ENCODE results near the gene KDM7A. TPM values are rescaled to one million over a fixed set of nuclear protein-coding genes. Genes with fewer than 3 reads are reported as not detected.

The KDM7A gene
- total and polyA plus RNA-seq, 2 of the 8 experiments (the other 6 are each of a cell fraction or from before 2014, with no cell fraction given) = 2.2 to 12.5 TPM

GRCh38 chr7:140069298-140069949, 107.4 kb downstream of the KDM7A start:
- H3K27ac ChIP-seq (ENCODE audit: low read depth, low read length) = no peak overlapping the region
- no peak for TF ChIP-seq SIX5 (IDR thresholded peaks at IDR 0.05; ENCODE audit: low read depth, low read length)
- TF ChIP-seq EZH2 (IDR thresholded peaks at IDR 0.05; ENCODE audit: low read depth, low read length, severe bottlenecking) = no peak
- TF ChIP-seq GTF2F1 (IDR thresholded peaks at IDR 0.05; ENCODE audit: borderline replicate concordance, low read depth, low read length) = no peak
- TF ChIP-seq KDM4A (IDR thresholded peaks at IDR 0.05; ENCODE audit: low read depth, low read length, severe bottlenecking) = no peak
- TF ChIP-seq CHD1 (IDR thresholded peaks at IDR 0.05; ENCODE audit: low read depth, low read length) = no peak
- no peak for TF ChIP-seq CTBP2 (IDR thresholded peaks at IDR 0.05; ENCODE audit: borderline replicate concordance, insufficient read depth, insufficient read length, low read length)
- TF ChIP-seq TAF7 (optimal IDR thresholded peaks at IDR 0.05; ENCODE audit: borderline replicate concordance, low read depth, low read length) = no peak
- no peak for TF ChIP-seq RBBP5 (IDR thresholded peaks at IDR 0.05; ENCODE audit: borderline replicate concordance, low read depth, low read length)
- no peak for TF ChIP-seq SP2 (IDR thresholded peaks at IDR 0.05; ENCODE audit: low read length)
- TF ChIP-seq POLR2A (IDR thresholded peaks at IDR 0.05; ENCODE audit: control extremely low read depth in 1 of 2, low read depth in 2 of 2, low read length in 2 of 2) = no peak
- TF ChIP-seq JUND (IDR thresholded peaks at IDR 0.05; ENCODE audit: low read length) = no peak
- TF ChIP-seq E2F6 (IDR thresholded peaks at IDR 0.05) = no peak
- no peak for TF ChIP-seq BRCA1 (IDR thresholded peaks at IDR 0.05; ENCODE audit: low read depth, low read length)
- no peak for TF ChIP-seq TBP (IDR thresholded peaks at IDR 0.05; ENCODE audit: low read depth, low read length)

More at GRCh38 chr7:140069298-140069949, 107.4 kb downstream of the KDM7A start:
- H2BK20ac ChIP-seq (ENCODE audit: low read length) = no peak overlapping the region
- no peak overlapping the region for H2BK12ac ChIP-seq (ENCODE audit: low read depth, low read length)
- H3K4me1 ChIP-seq (replicated peaks in 1 of 4; ENCODE audit: control insufficient read depth in 3 of 4, insufficient read depth in 4 of 4, low read length in 3 of 4) = no peaks in the 10 kb centered on the region
- H2AFZ ChIP-seq (ENCODE audit: low read length) = no peak overlapping the region
- no peak overlapping the region for H3K18ac ChIP-seq (ENCODE audit: extremely low read depth, low read length)
- ChIA-PET CTCF (ENCODE audit: partially characterized antibody) (interaction anchor here (0.7 to 1.9 kb wide), 3 partner anchors 9 to 224 kb away, joined by 3 to 7 read pairs (median 6); no protein-coding TSS in a partner anchor), POLR2A (ENCODE audit: partially characterized antibody) (no interaction called here)
- H3K4me2 ChIP-seq (ENCODE audit: insufficient read depth in 1 of 2, low read depth in 2 of 2, low read length in 2 of 2) = no peak overlapping the region
- no peak overlapping the region for H3K4ac ChIP-seq (replicated peaks; ENCODE audit: insufficient read length, low read depth, low read length)
- H3K23ac ChIP-seq (ENCODE audit: insufficient read length) = no peak overlapping the region
- H2BK120ac ChIP-seq (replicated peaks; ENCODE audit: low read depth, low read length) = no peak overlapping the region
- no peaks in the 10 kb centered on the region for H3K36me3 ChIP-seq (ENCODE audit: control insufficient read depth in 2 of 4, insufficient read depth in 4 of 4, low read length in 3 of 4)
- FAIRE-seq = no peak
- H4K91ac ChIP-seq (replicated peaks; ENCODE audit: insufficient read length, low read length) = no peak overlapping the region
- no peak overlapping the region for H4K5ac ChIP-seq (ENCODE audit: insufficient read length, low read depth, low read length)
- H3K56ac ChIP-seq (replicated peaks; ENCODE audit: insufficient read length, low read depth, low read length) = no peak overlapping the region
- H4K8ac ChIP-seq (ENCODE audit: extremely low read depth, insufficient read depth, low read length) = no peak overlapping the region
- H3K27me3 ChIP-seq (replicated peaks in 1 of 4; ENCODE audit: control insufficient read depth in 3 of 4, extremely low read depth in 1 of 4, insufficient read depth in 3 of 4, low read length in 3 of 4) = peaks cover 0 to 2% (median 0%) of the 10 kb centered on the region in 4 experiments; a peak in 1 of 7 replicates
- no peak overlapping the region for H3K4me3 ChIP-seq (ENCODE audit: extremely low read depth in 1 of 4, insufficient read depth in 2 of 4, low read depth in 3 of 4, low read length in 4 of 4)
- no peaks in the 10 kb centered on the region for H3K23me2 ChIP-seq (ENCODE audit: low read depth, low read length)
- H3K9ac ChIP-seq (replicated peaks in 1 of 4; ENCODE audit: extremely low read depth in 1 of 4, low read depth in 3 of 4, low read length in 3 of 4) = no peak overlapping the region
- 87% methylated on average over 4 of the region's 4 CpGs; no CpG with 5 or more reads in 1 of the 2 experiments for WGBS, 2 experiments (ENCODE audit: extremely low coverage in 1 of 2, insufficient coverage in 1 of 2, insufficient read length in 1 of 2, insufficient replicate concordance in 2 of 2, low coverage in 1 of 2, low lambda C conversion rate in 2 of 2, missing lambda C conversion rate in 1 of 2)
- H3K79me2 ChIP-seq (ENCODE audit: control insufficient read depth in 1 of 2, insufficient read depth in 2 of 2, low read length in 2 of 2) = no peaks in the 10 kb centered on the region
- H4K20me1 ChIP-seq (replicated peaks in 1 of 2; ENCODE audit: control insufficient read depth in 1 of 2, insufficient read depth in 2 of 2, low read length in 2 of 2) = no peaks in the 10 kb centered on the region
- DNase-seq (ENCODE audit: low read depth in 1 of 2, low spot score in 2 of 2) = no peak
- H2AK5ac ChIP-seq (ENCODE audit: low read depth, low read length) = no peak overlapping the region
- no peak overlapping the region for H2BK5ac ChIP-seq (ENCODE audit: low read depth, low read length)
- no peaks in the 10 kb centered on the region for H3K9me3 ChIP-seq (ENCODE audit: insufficient read depth in 2 of 2, low read depth in 1 of 2, low read length in 1 of 2)
- no peak overlapping the region for H3K14ac ChIP-seq (ENCODE audit: insufficient read length)
- H2BK15ac ChIP-seq (ENCODE audit: low read length) = no peak overlapping the region
- H3K79me1 ChIP-seq (ENCODE audit: low read depth, low read length) = no peaks in the 10 kb centered on the region
